SU-DHL-6 (cell line): ENCODE results near the gene POLR2E.

ENCODE experiments used
- EZH2phosphoT487 ChIP-seq: fragments of 200-600 bp; sonication (generic), shearing (Covaris generic); conservative IDR thresholded peaks from 2 replicates; pipeline ENCODE4 v1.6.1; 2018; ENCODE audit warnings: mild to moderate bottlenecking, antibody characterized with exemption, low read length, moderate library complexity, mixed read lengths
- TF ChIP-seq, protein P1 (sequence below): fragments of 200-600 bp; sonication (generic); IDR thresholded peaks from one replicate; pipeline ENCODE4 v1.5.1; 2017; ENCODE audit warnings: antibody characterized with exemption, mild to moderate bottlenecking, low read length, moderate library complexity; ENCODE audit not compliant: insufficient read depth, poor library complexity, severe bottlenecking

DNA sequence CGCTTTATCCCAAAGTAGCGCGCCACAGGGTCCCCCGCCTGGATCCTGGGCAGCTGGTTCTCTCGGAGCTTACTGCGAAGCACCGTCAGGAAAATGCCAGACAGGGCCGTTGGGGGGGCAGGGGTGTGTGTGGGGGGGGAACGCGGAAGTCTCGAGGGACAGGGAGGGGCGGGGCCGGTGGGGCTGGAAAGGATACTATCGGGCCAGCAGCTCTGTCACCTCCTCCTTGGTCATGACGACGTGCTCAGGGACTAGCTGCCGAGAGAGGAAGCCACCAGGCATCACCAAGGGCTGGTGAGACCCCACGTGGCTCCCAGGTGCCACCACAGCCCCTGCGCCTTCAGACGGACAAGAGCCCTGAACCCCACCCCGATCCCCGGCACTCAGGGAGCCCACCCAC is 5.3 kb downstream of the POLR2E start:
- TF ChIP-seq, protein P1, sequence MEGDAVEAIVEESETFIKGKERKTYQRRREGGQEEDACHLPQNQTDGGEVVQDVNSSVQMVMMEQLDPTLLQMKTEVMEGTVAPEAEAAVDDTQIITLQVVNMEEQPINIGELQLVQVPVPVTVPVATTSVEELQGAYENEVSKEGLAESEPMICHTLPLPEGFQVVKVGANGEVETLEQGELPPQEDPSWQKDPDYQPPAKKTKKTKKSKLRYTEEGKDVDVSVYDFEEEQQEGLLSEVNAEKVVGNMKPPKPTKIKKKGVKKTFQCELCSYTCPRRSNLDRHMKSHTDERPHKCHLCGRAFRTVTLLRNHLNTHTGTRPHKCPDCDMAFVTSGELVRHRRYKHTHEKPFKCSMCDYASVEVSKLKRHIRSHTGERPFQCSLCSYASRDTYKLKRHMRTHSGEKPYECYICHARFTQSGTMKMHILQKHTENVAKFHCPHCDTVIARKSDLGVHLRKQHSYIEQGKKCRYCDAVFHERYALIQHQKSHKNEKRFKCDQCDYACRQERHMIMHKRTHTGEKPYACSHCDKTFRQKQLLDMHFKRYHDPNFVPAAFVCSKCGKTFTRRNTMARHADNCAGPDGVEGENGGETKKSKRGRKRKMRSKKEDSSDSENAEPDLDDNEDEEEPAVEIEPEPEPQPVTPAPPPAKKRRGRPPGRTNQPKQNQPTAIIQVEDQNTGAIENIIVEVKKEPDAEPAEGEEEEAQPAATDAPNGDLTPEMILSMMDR: no peak
- no peak for TF ChIP-seq EZH2phosphoT487
